SK-N-SH (cell line): ENCODE data around the gene OR2S2. TPM values are rescaled to one million over a fixed set of nuclear protein-coding genes. Genes with fewer than 3 reads are reported as not detected.

Experiments
- CTCF ChIA-PET: fragments of 300-600, 350-600 bp; formaldehyde crosslinking; extraction: SDS; loops from one replicate; lab custom pipeline; 2021; lab: Yijun Ruan, JAX
- POLR2A ChIA-PET: fragments of 350-600 bp; sonication (Branson Sonifier 250); formaldehyde crosslinking; extraction: SDS; loops from one replicate; lab custom pipeline; 2020; ENCODE audit warnings: antibody characterized with exemption, inconsistent platforms; lab: Yijun Ruan, JAX
- DNase-seq: peaks from one replicate; pipeline ENCODE4 v3.0.0; 2012
- H2AFZ ChIP-seq: fragments of 200-600 bp; sonication (generic); 2 replicates; pipeline ENCODE4 v1.8.1; 2016; ENCODE audit warnings: antibody characterized with exemption, mild to moderate bottlenecking, low read depth
- H3F3A ChIP-seq: fragments of 200-600 bp; sonication (generic); replicated peaks from 2 replicates; pipeline ENCODE3; 2016; ENCODE audit warnings: antibody characterized with exemption, mild to moderate bottlenecking; ENCODE audit not compliant: insufficient read depth
- H3K27ac ChIP-seq, 2 experiments: fragments of 200-500 bp in 1 of 2; fragments of 200-600 bp in 1 of 2; sonication (Bioruptor generic) in 1 of 2; sonication (generic), shearing (Covaris generic) in 1 of 2; 2 replicates each; pipeline versions ENCODE4 v1.5.1 to v1.6.1; 2014 to 2016; ENCODE audit warnings: low read depth in 2 of 2, inconsistent platforms in 1 of 2, low read length in 1 of 2, mild to moderate bottlenecking in 1 of 2, mixed read lengths in 1 of 2
- H3K27me3 ChIP-seq: fragments of 200-600 bp; sonication (generic), shearing (Covaris generic); 2 replicates; pipeline ENCODE4 v1.6.1; 2016; ENCODE audit warnings: mixed run types; ENCODE audit not compliant: insufficient read depth
- H3K36me3 ChIP-seq, 2 experiments: fragments of 200-500 bp in 1 of 2; fragments of 200-600 bp in 1 of 2; sonication (Bioruptor generic) in 1 of 2; sonication (generic) in 1 of 2; replicated peaks in 1 of 2; 2 replicates each; pipeline versions ENCODE3 to v1.5.1; 2014 to 2016; ENCODE audit warnings: low read length in 1 of 2, mild to moderate bottlenecking in 1 of 2; ENCODE audit not compliant: insufficient read depth in 2 of 2, control insufficient read depth in 1 of 2
- H3K4me1 ChIP-seq, 2 experiments: fragments of 200-500 bp in 1 of 2; fragments of 200-600 bp in 1 of 2; sonication (Bioruptor generic) in 1 of 2; sonication (generic), shearing (Covaris generic) in 1 of 2; 2 replicates each; pipeline versions ENCODE4 v1.5.1 to v1.6.1; 2014 to 2016; ENCODE audit warnings: low read depth in 1 of 2, low read length in 1 of 2, mixed run types in 1 of 2; ENCODE audit not compliant: insufficient read depth in 2 of 2, control insufficient read depth in 1 of 2
- H3K4me2 ChIP-seq: fragments of 200-600 bp; sonication (generic), shearing (Covaris generic); 2 replicates; pipeline ENCODE4 v1.6.1; 2017; ENCODE audit warnings: mixed run types
- H3K4me3 ChIP-seq, 2 experiments: fragments of 200-500 bp in 1 of 2; fragments of 200-600 bp in 1 of 2; sonication (Bioruptor generic) in 1 of 2; sonication (generic), shearing (Covaris generic) in 1 of 2; 2 replicates each; pipeline versions ENCODE4 v1.5.1 to v1.8.1; 2014 to 2016; ENCODE audit warnings: low read depth in 2 of 2, inconsistent platforms in 1 of 2, low read length in 1 of 2, mild to moderate bottlenecking in 1 of 2, mixed read lengths in 1 of 2, moderate library complexity in 1 of 2
- H3K79me2 ChIP-seq: fragments of 200-600 bp; sonication (generic); 2 replicates; pipeline ENCODE4 v1.8.1; 2017; ENCODE audit warnings: mild to moderate bottlenecking; ENCODE audit not compliant: insufficient read depth
- H3K9ac ChIP-seq: fragments of 200-600 bp; sonication (generic); 2 replicates; pipeline ENCODE4 v1.6.1; 2017; ENCODE audit warnings: mixed run types
- H3K9me2 ChIP-seq: fragments of 200-600 bp; sonication (generic); 2 replicates; pipeline ENCODE4 v1.6.1; 2017; ENCODE audit warnings: mixed run types
- H3K9me3 ChIP-seq: fragments of 200-600 bp; sonication (generic); 2 replicates; pipeline ENCODE4 v1.6.1; 2017; ENCODE audit warnings: mixed run types, mild to moderate bottlenecking, moderate library complexity
- H4K20me1 ChIP-seq: fragments of 200-600 bp; sonication (generic); 2 replicates; pipeline ENCODE4 v1.6.1; 2017; ENCODE audit warnings: mild to moderate bottlenecking, mixed run types; ENCODE audit not compliant: insufficient read depth
- CHD2 ChIP-seq: fragments of 150-350 bp; IDR thresholded peaks from 2 replicates; pipeline ENCODE4 v1.6.1; 2018; ENCODE audit warnings: low read length; ENCODE audit not compliant: partially characterized antibody
- ELF1 ChIP-seq: IDR thresholded peaks from 2 replicates; pipeline ENCODE4 v1.4.0; 2012
- EZH2phosphoT487 ChIP-seq: fragments of 200-600 bp; sonication (generic); IDR thresholded peaks from 2 replicates; pipeline ENCODE4 v1.6.1; 2017; ENCODE audit warnings: low read depth, mixed run types, mild to moderate bottlenecking, antibody characterized with exemption, moderate library complexity, borderline replicate concordance
- FOSL2 ChIP-seq: IDR thresholded peaks from 2 replicates; pipeline ENCODE4 v1.4.0; 2012; ENCODE audit warnings: low read depth, mild to moderate bottlenecking, moderate library complexity, borderline replicate concordance
- FOXJ3 ChIP-seq: sonication (generic); formaldehyde crosslinking; IDR thresholded peaks from 2 replicates; pipeline ENCODE4 v1.5.1; 2020; ENCODE audit warnings: mild to moderate bottlenecking, missing genetic modification reagents
- FOXM1 ChIP-seq: IDR thresholded peaks from 2 replicates; pipeline ENCODE4 v1.4.0; 2012; ENCODE audit warnings: low read depth, mild to moderate bottlenecking
- GABPA ChIP-seq: IDR thresholded peaks from 2 replicates; pipeline ENCODE4 v1.4.0; 2012; ENCODE audit warnings: low read depth, mild to moderate bottlenecking
- GATA2 ChIP-seq: sonication (generic); formaldehyde crosslinking; IDR thresholded peaks from 2 replicates; pipeline ENCODE4 v1.5.0; 2020; ENCODE audit warnings: mild to moderate bottlenecking, missing genetic modification reagents
- MEF2A ChIP-seq: IDR thresholded peaks from 2 replicates; pipeline ENCODE4 v1.4.0; 2012; ENCODE audit warnings: low read depth, borderline replicate concordance
- MXI1 ChIP-seq: IDR thresholded peaks from 2 replicates; pipeline ENCODE4 v1.6.1; 2012; ENCODE audit warnings: mild to moderate bottlenecking, low read depth, low read length, improper control_type of control experiment
- NRF1 ChIP-seq: IDR thresholded peaks from 2 replicates; pipeline ENCODE4 v1.6.1; 2012; ENCODE audit warnings: low read depth, mild to moderate bottlenecking, low read length
- POLR2AphosphoS5 ChIP-seq: IDR thresholded peaks from 2 replicates; pipeline ENCODE4 v1.6.1; 2012; ENCODE audit warnings: low read depth, low read length
- RAD21 ChIP-seq: IDR thresholded peaks from 2 replicates; pipeline ENCODE4 v1.6.1; 2012; ENCODE audit warnings: mild to moderate bottlenecking, low read length
- RCOR1 ChIP-seq: fragments of 150-350 bp; IDR thresholded peaks from 2 replicates; pipeline ENCODE4 v1.6.1; 2017; ENCODE audit warnings: antibody characterized with exemption, low read length
- RFX5 ChIP-seq: IDR thresholded peaks from 2 replicates; pipeline ENCODE4 v1.6.1; 2012; ENCODE audit warnings: mild to moderate bottlenecking, improper control_type of control experiment, low read length
- RXRA ChIP-seq: IDR thresholded peaks from 2 replicates; pipeline ENCODE4 v1.4.0; 2012; ENCODE audit warnings: low read depth, mild to moderate bottlenecking, borderline replicate concordance
- TAF1 ChIP-seq: IDR thresholded peaks from 2 replicates; pipeline ENCODE4 v1.6.1; 2012; ENCODE audit warnings: low read depth, mild to moderate bottlenecking, low read length, moderate library complexity, borderline replicate concordance
- TCF12 ChIP-seq: IDR thresholded peaks from 2 replicates; pipeline ENCODE4 v1.4.0; 2012
- TEAD4 ChIP-seq: IDR thresholded peaks from 2 replicates; pipeline ENCODE4 v1.4.0; 2012; ENCODE audit warnings: mild to moderate bottlenecking, borderline replicate concordance; ENCODE audit not compliant: insufficient read depth
- YY1 ChIP-seq: IDR thresholded peaks from 2 replicates; pipeline ENCODE4 v1.4.0; 2012; ENCODE audit warnings: low read depth, mild to moderate bottlenecking
- WGBS: methylation state at CpG from one replicate; pipeline ENCODE4 v1.1.6; 2017; ENCODE audit warnings: low lambda C conversion rate; 5-methylcytosine and 5-hydroxymethylcytosine counted together
- polyA plus RNA-seq, 3 experiments: library from polyadenylated mRNA; depleted of rRNA; stranded (reverse); fragments of >200 nt; gene quantifications; 2 replicates each; pipeline ENCODE4 v1.2.3, GENCODE V29; 2012
- TF ChIP-seq, protein P1 (sequence below): IDR thresholded peaks from 2 replicates; pipeline ENCODE4 v1.4.0; 2012; ENCODE audit warnings: low read depth, borderline replicate concordance
- TF ChIP-seq, protein P2 (sequence below): fragments of 150-350 bp; IDR thresholded peaks from 2 replicates; pipeline ENCODE4 v1.6.1; 2016; ENCODE audit warnings: mild to moderate bottlenecking, low read depth, low read length
- TF ChIP-seq, protein P3 (sequence below): IDR thresholded peaks from 2 replicates; pipeline ENCODE4 v1.6.1; 2012; ENCODE audit warnings: mild to moderate bottlenecking, low read depth, low read length, moderate library complexity
- TF ChIP-seq, protein P4 (sequence below): fragments of 150-350 bp; IDR thresholded peaks from 2 replicates; pipeline ENCODE4 v1.6.1; 2017; ENCODE audit warnings: antibody characterized with exemption, low read length, low read depth, borderline replicate concordance
- TF ChIP-seq, protein P5 (sequence below): fragments of 200-600 bp; sonication (generic); IDR thresholded peaks from 2 replicates; pipeline ENCODE4 v1.6.1; 2017; ENCODE audit warnings: antibody characterized with exemption, mild to moderate bottlenecking, moderate library complexity

OR2S2 gene
- polyA plus RNA-seq, 1 of the 3 experiments (the other 2 are of a cell fraction): not detected

DNA sequence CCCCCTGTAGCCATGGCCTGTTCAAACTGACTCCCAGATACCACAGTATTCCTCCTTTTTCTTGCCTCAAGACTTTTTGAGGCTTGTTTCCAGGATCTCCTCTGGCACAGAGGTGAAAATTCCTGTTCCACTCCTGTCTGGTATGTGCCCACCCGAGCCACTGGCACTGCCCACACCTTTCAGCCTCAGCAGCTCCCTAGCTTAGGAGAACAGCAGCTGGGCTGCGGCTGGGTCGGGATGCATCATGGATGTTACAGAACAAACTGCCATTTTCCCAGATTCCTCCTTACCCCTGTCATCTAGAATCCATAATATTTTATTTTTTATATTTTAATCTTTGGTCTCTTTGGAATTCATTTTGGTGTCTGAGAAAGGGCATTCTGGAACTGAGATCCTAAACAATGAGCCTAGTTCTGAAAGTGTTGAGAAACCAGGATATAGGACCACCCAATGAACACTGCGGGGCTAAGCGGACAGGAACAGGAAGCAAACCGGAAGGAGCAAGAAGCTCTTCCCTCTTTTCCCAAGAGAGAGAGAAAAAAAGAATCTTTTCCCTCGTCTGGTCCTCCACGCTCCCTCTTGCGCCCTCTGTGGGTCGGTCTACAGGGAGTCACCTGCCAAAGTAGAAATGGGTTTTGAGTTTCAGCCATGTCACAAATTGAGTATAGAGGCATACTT, 12.5 kb downstream of the OR2S2 start:
- no peaks in the 10 kb centered on the region for H4K20me1 ChIP-seq
- ChIA-PET POLR2A (interaction anchor here (0.6 to 1.3 kb wide), 2 partner anchors 40 to 951 kb away, joined by 3 to 5 read pairs; partner anchors contain the start of gene HRCT1), CTCF (interaction anchor here (0.6 to 8.8 kb wide), 42 partner anchors 8 to 392 kb away, joined by 3 to 94 read pairs (median 4); partner anchors contain the start of genes HRCT1 and SPAAR)
- no peaks in the 10 kb centered on the region for H3K27me3 ChIP-seq
- H3K9me3 ChIP-seq: no peaks in the 10 kb centered on the region
- peak overlapping the region; percentile 46; the same call in 1 of the 2 replicates for H3K4me2 ChIP-seq
- H3K79me2 ChIP-seq: no peaks in the 10 kb centered on the region
- no peaks in the 10 kb centered on the region for H3F3A ChIP-seq
- 31% methylated on average over 10 of the region's 10 CpGs for WGBS
- H3K4me1 ChIP-seq: peaks cover 0 to 2% of the 10 kb centered on the region in 2 experiments; a peak in 1 of 4 replicates
- H3K27ac ChIP-seq: peak overlapping the region in 1 of 2 experiments; percentile 40; a peak in 2 of 4 replicates
- peak; percentile 75 for DNase-seq
- H2AFZ ChIP-seq: peak overlapping the region; percentile 92
- H3K4me3 ChIP-seq: peak overlapping the region; percentile 24 to 28; a peak in 3 of 4 replicates
- no peaks in the 10 kb centered on the region for H3K9me2 ChIP-seq
- no peaks in the 10 kb centered on the region for H3K36me3 ChIP-seq
- H3K9ac ChIP-seq: no peak overlapping the region
- TF ChIP-seq TEAD4 (no peak), GABPA (peak; percentile 82), FOXM1 (no peak), NRF1 (no peak), YY1 (peak; percentile 55; the same call in 1 of the 2 replicates), GATA2 (CRISPR knock-in tag) (no peak), ELF1 (peak; percentile 91), RCOR1 (no peak), EZH2phosphoT487 (no peak), MXI1 (peak; percentile 42; the same call in 1 of the 2 replicates), RXRA (no peak), TAF1 (no peak), FOXJ3 (CRISPR knock-in tag) (no peak), TCF12 (peak; percentile 43; the same call in 1 of the 2 replicates), MEF2A (no peak), RFX5 (peak; percentile 44; the same call in 1 of the 2 replicates), POLR2AphosphoS5 (no peak), CHD2 (peak; percentile 25), RAD21 (peak; percentile 73), FOSL2 (no peak)
- TF ChIP-seq, protein P1, sequence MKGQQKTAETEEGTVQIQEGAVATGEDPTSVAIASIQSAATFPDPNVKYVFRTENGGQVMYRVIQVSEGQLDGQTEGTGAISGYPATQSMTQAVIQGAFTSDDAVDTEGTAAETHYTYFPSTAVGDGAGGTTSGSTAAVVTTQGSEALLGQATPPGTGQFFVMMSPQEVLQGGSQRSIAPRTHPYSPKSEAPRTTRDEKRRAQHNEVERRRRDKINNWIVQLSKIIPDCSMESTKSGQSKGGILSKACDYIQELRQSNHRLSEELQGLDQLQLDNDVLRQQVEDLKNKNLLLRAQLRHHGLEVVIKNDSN: no peak
- TF ChIP-seq, protein P2, sequence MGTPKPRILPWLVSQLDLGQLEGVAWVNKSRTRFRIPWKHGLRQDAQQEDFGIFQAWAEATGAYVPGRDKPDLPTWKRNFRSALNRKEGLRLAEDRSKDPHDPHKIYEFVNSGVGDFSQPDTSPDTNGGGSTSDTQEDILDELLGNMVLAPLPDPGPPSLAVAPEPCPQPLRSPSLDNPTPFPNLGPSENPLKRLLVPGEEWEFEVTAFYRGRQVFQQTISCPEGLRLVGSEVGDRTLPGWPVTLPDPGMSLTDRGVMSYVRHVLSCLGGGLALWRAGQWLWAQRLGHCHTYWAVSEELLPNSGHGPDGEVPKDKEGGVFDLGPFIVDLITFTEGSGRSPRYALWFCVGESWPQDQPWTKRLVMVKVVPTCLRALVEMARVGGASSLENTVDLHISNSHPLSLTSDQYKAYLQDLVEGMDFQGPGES: no peak
- TF ChIP-seq, protein P3, sequence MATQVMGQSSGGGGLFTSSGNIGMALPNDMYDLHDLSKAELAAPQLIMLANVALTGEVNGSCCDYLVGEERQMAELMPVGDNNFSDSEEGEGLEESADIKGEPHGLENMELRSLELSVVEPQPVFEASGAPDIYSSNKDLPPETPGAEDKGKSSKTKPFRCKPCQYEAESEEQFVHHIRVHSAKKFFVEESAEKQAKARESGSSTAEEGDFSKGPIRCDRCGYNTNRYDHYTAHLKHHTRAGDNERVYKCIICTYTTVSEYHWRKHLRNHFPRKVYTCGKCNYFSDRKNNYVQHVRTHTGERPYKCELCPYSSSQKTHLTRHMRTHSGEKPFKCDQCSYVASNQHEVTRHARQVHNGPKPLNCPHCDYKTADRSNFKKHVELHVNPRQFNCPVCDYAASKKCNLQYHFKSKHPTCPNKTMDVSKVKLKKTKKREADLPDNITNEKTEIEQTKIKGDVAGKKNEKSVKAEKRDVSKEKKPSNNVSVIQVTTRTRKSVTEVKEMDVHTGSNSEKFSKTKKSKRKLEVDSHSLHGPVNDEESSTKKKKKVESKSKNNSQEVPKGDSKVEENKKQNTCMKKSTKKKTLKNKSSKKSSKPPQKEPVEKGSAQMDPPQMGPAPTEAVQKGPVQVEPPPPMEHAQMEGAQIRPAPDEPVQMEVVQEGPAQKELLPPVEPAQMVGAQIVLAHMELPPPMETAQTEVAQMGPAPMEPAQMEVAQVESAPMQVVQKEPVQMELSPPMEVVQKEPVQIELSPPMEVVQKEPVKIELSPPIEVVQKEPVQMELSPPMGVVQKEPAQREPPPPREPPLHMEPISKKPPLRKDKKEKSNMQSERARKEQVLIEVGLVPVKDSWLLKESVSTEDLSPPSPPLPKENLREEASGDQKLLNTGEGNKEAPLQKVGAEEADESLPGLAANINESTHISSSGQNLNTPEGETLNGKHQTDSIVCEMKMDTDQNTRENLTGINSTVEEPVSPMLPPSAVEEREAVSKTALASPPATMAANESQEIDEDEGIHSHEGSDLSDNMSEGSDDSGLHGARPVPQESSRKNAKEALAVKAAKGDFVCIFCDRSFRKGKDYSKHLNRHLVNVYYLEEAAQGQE: no peak
- TF ChIP-seq, protein P4, sequence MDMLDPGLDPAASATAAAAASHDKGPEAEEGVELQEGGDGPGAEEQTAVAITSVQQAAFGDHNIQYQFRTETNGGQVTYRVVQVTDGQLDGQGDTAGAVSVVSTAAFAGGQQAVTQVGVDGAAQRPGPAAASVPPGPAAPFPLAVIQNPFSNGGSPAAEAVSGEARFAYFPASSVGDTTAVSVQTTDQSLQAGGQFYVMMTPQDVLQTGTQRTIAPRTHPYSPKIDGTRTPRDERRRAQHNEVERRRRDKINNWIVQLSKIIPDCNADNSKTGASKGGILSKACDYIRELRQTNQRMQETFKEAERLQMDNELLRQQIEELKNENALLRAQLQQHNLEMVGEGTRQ: no peak
- TF ChIP-seq, protein P5, sequence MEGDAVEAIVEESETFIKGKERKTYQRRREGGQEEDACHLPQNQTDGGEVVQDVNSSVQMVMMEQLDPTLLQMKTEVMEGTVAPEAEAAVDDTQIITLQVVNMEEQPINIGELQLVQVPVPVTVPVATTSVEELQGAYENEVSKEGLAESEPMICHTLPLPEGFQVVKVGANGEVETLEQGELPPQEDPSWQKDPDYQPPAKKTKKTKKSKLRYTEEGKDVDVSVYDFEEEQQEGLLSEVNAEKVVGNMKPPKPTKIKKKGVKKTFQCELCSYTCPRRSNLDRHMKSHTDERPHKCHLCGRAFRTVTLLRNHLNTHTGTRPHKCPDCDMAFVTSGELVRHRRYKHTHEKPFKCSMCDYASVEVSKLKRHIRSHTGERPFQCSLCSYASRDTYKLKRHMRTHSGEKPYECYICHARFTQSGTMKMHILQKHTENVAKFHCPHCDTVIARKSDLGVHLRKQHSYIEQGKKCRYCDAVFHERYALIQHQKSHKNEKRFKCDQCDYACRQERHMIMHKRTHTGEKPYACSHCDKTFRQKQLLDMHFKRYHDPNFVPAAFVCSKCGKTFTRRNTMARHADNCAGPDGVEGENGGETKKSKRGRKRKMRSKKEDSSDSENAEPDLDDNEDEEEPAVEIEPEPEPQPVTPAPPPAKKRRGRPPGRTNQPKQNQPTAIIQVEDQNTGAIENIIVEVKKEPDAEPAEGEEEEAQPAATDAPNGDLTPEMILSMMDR: peak; percentile 92
